ENCODE data around the gene TNFRSF4. TPM values are rescaled to one million over a fixed set of nuclear protein-coding genes. Genes with fewer than 3 reads are reported as not detected.

The TNFRSF4 gene
- total and polyA plus RNA-seq, 2 donors from 2014 or later: 3.3 to 5.1 TPM

DNA sequence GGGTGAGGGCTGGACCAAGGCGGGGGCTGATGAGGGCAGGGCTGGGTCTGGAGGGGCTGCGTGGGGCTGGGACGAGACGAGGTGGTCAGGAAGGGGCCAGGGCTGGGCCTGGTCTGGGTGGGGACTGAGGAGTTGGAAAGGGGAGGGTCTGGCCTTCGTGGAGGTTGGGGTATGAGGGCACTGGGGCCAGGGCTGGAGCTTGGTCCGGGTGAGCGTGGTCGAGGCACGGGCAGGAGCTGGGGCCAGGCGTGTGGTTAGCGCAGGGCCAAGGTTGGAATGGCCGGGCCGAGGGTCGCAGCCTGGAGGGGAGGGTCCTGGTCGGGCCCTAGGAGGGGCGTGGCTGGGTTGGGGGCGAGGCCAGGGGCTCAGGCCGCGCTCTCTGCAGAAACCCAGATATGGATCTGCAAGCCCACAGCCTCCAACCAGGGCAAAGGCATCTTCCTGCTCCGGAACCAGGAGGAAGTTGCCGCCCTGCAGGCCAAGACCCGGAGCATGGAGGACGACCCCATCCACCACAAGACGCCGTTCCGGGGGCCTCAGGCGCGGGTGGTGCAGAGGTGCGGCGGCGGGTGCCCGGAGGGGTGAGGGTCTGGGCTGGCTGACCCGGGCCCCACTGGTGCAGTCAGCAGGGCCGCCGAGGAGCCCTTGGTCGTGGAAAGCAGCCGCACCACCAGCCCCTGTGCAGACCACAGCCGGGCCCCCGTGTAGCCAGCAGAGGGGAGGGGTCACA lies 31.3 kb downstream of the TNFRSF4 start:
- FAIRE-seq (no peak), DNase-seq (peak in 3 of 5 donors; percentile 7 to 66 (median 50))
- Histone ChIP-seq H3K9me3 (ENCODE audit: control insufficient read depth in 2 of 3, insufficient read depth in 1 of 3, low read length in 3 of 3) (no peaks in the 10 kb centered on the region), H3K4me3 (ENCODE audit: low read length in 3 of 3) (no peak overlapping the region), H3K27me3 (ENCODE audit: control insufficient read depth, insufficient read depth, low read length) (no peaks in the 10 kb centered on the region), H3K36me3 (ENCODE audit: control insufficient read depth in 2 of 3, insufficient read depth in 3 of 3, low read length in 3 of 3) (no peaks in the 10 kb centered on the region), H3K9ac (ENCODE audit: low read length in 3 of 3) (no peak overlapping the region), H3K4me1 (ENCODE audit: control insufficient read depth in 2 of 3, insufficient read depth in 2 of 3, low read depth in 1 of 3, low read length in 3 of 3) (no peaks in the 10 kb centered on the region), H3K27ac (ENCODE audit: low read depth in 2 of 2, low read length in 2 of 2) (no peak overlapping the region)
- no peak for TF ChIP-seq CTCF (IDR thresholded peaks at IDR 0.05; ENCODE audit: borderline replicate concordance, extremely low read depth, insufficient read depth)
- intact Hi-C loops (cut with DNase I): no loop called here

GRCh38 chr1:1181938-1182410 lies 32.0 kb downstream of the TNFRSF4 start:
- intact Hi-C loops (cut with DNase I): no loop called here
- no peaks in the 10 kb centered on the region for H3K36me3 ChIP-seq (ENCODE audit: control insufficient read depth in 2 of 3, insufficient read depth in 3 of 3, low read length in 3 of 3)
- H3K9ac ChIP-seq (ENCODE audit: low read length in 3 of 3): no peak overlapping the region
- H3K4me3 ChIP-seq (ENCODE audit: low read length in 3 of 3): no peak overlapping the region
- H3K9me3 ChIP-seq (ENCODE audit: control insufficient read depth in 2 of 3, insufficient read depth in 1 of 3, low read length in 3 of 3): no peaks in the 10 kb centered on the region
- peaks cover 0 to 1% (median 0%) of the 10 kb centered on the region in 3 donors for H3K4me1 ChIP-seq (ENCODE audit: control insufficient read depth in 2 of 3, insufficient read depth in 2 of 3, low read depth in 1 of 3, low read length in 3 of 3)
- no peak for FAIRE-seq
- H3K27me3 ChIP-seq (ENCODE audit: control insufficient read depth, insufficient read depth, low read length): peaks cover under 1% of the 10 kb centered on the region
- no peak for TF ChIP-seq CTCF (IDR thresholded peaks at IDR 0.05; ENCODE audit: borderline replicate concordance, extremely low read depth, insufficient read depth)
- DNase-seq: peak in 3 of 5 donors; percentile 13 to 67 (median 50)
- no peak overlapping the region for H3K27ac ChIP-seq (ENCODE audit: low read depth in 2 of 2, low read length in 2 of 2)

DNA sequence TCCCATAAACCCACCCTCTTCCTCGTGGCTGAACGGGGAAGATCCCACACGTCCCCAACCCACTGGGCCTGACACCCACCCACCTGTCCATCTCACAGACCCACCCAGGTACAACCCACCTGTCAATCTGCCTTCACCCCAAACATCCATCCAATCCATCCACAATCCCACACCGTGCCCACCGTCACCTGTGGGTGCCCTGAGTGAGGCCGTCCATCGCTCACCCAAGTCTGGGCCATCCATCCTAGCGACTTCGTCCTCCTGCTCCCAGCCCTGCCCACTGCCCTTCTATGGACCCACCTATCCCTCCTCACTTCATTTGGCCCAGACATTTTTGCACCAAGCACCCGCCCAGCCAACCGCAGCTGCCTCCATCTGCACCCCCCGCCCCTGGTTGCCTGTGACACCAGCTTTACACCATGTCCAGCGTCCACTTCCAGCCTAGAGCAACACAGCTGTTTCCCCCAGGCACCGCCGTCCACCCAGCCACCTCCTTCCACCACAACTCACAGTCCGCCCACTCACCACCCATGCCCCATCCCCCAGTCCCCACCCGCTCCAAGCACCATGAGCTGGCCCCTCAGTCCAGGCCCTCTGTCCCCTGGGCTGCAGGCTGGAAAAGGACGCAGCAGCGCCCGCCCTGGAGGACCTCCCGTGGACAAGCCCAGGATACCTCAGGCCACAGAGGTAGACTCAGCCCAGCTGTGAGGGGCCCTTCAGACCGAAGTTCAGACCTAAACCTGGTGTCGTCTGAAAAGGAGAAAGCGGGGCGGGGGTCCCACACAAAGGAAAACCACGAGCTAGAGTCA lies 32.6 kb downstream of the TNFRSF4 start:
- Histone ChIP-seq H3K27ac (ENCODE audit: low read depth in 2 of 2, low read length in 2 of 2) (no peak overlapping the region), H3K27me3 (ENCODE audit: control insufficient read depth, insufficient read depth, low read length) (peaks cover 2% of the 10 kb centered on the region), H3K9me3 (ENCODE audit: control insufficient read depth in 2 of 3, insufficient read depth in 1 of 3, low read length in 3 of 3) (no peaks in the 10 kb centered on the region), H3K36me3 (ENCODE audit: control insufficient read depth in 2 of 3, insufficient read depth in 3 of 3, low read length in 3 of 3) (no peaks in the 10 kb centered on the region), H3K4me3 (ENCODE audit: low read length in 3 of 3) (no peak overlapping the region), H3K9ac (ENCODE audit: low read length in 3 of 3) (no peak overlapping the region), H3K4me1 (ENCODE audit: control insufficient read depth in 2 of 3, insufficient read depth in 2 of 3, low read depth in 1 of 3, low read length in 3 of 3) (peaks cover 0 to 2% (median 0%) of the 10 kb centered on the region in 3 donors)
- FAIRE-seq (no peak), DNase-seq (peak in 3 of 5 donors; percentile 20 to 76 (median 45))
- TF ChIP-seq CTCF (IDR thresholded peaks at IDR 0.05; ENCODE audit: borderline replicate concordance, extremely low read depth, insufficient read depth): no peak
- intact Hi-C loops (cut with DNase I): no loop called here
